Measurements from ENCODE around the gene KLF7. TPM values are rescaled to one million over a fixed set of nuclear protein-coding genes. Genes with fewer than 3 reads are reported as not detected.

Gene KLF7
- total RNA-seq, 2 donors from 2014 or later = 27.2 to 28.3 TPM

GRCh38 chr2:207142461-207142860 is 23.3 kb downstream of the KLF7 start:
- H3K4me3 ChIP-seq = peak overlapping the region; percentile 50
- H3K27ac ChIP-seq = peak overlapping the region; percentile 87 to 89
- H3K9me3 ChIP-seq = no peaks in the 10 kb centered on the region
- ATAC-seq (ENCODE audit: insufficient number of reproducible peaks, low FRiP score, low read depth) = no peak
- no peaks in the 10 kb centered on the region for H3K36me3 ChIP-seq
- H3K4me1 ChIP-seq (ENCODE audit: control insufficient read depth in 1 of 2, low read depth in 2 of 2) = peaks cover 71 to 96% of the 10 kb centered on the region in 2 donors
- TF ChIP-seq CTCF (IDR thresholded peaks at IDR 0.05) = no peak
- DNase-seq (ENCODE audit: low spot score) = no peak
- no peaks in the 10 kb centered on the region for H3K27me3 ChIP-seq (replicated peaks; ENCODE audit: insufficient read depth)

GRCh38 chr2:207141386-207141785 is 24.4 kb downstream of the KLF7 start:
- H3K4me1 ChIP-seq (ENCODE audit: control insufficient read depth in 1 of 2, low read depth in 2 of 2) = peaks cover 76 to 96% of the 10 kb centered on the region in 2 donors
- DNase-seq (ENCODE audit: low spot score) (no peak), ATAC-seq (ENCODE audit: insufficient number of reproducible peaks, low FRiP score, low read depth) (no peak)
- peak overlapping the region; percentile 87 to 89 for H3K27ac ChIP-seq
- no peaks in the 10 kb centered on the region for H3K9me3 ChIP-seq
- H3K36me3 ChIP-seq = no peaks in the 10 kb centered on the region
- peak overlapping the region; percentile 21 for H3K4me3 ChIP-seq
- TF ChIP-seq CTCF (IDR thresholded peaks at IDR 0.05) = no peak
- no peaks in the 10 kb centered on the region for H3K27me3 ChIP-seq (replicated peaks; ENCODE audit: insufficient read depth)

- DNase-seq (ENCODE audit: low spot score) (no peak), ATAC-seq (ENCODE audit: insufficient number of reproducible peaks, low FRiP score, low read depth) (no peak)
- peaks cover 80 to 96% of the 10 kb centered on the region in 2 donors for H3K4me1 ChIP-seq (ENCODE audit: control insufficient read depth in 1 of 2, low read depth in 2 of 2)
- no peaks in the 10 kb centered on the region for H3K27me3 ChIP-seq (replicated peaks; ENCODE audit: insufficient read depth)
- peak overlapping the region; percentile 16 to 89 for H3K27ac ChIP-seq
- H3K9me3 ChIP-seq = no peaks in the 10 kb centered on the region
- no peak overlapping the region for H3K4me3 ChIP-seq
- TF ChIP-seq CTCF (IDR thresholded peaks at IDR 0.05) = no peak
- no peaks in the 10 kb centered on the region for H3K36me3 ChIP-seq
Measured at GRCh38 chr2:207140265-207140664, 25.5 kb downstream of the KLF7 start.

- Histone ChIP-seq H3K27ac (peak overlapping the region; percentile 27 to 36), H3K4me3 (no peak overlapping the region), H3K36me3 (no peaks in the 10 kb centered on the region), H3K9me3 (no peaks in the 10 kb centered on the region), H3K4me1 (ENCODE audit: control insufficient read depth in 1 of 2, low read depth in 2 of 2) (peaks cover 80 to 96% of the 10 kb centered on the region in 2 donors), H3K27me3 (replicated peaks; ENCODE audit: insufficient read depth) (no peaks in the 10 kb centered on the region)
- DNase-seq (ENCODE audit: low spot score) (no peak), ATAC-seq (ENCODE audit: insufficient number of reproducible peaks, low FRiP score, low read depth) (no peak)
- no peak for TF ChIP-seq CTCF (IDR thresholded peaks at IDR 0.05)
Measured at GRCh38 chr2:207139552-207139951, 26.2 kb downstream of the KLF7 start.

- no peak overlapping the region for H3K4me3 ChIP-seq
- peak overlapping the region; percentile 27 to 36 for H3K27ac ChIP-seq
- DNase-seq (ENCODE audit: low spot score) = no peak
- no peaks in the 10 kb centered on the region for H3K27me3 ChIP-seq (replicated peaks; ENCODE audit: insufficient read depth)
- H3K9me3 ChIP-seq = no peaks in the 10 kb centered on the region
- no peaks in the 10 kb centered on the region for H3K36me3 ChIP-seq
- H3K4me1 ChIP-seq (ENCODE audit: control insufficient read depth in 1 of 2, low read depth in 2 of 2) = peaks cover 78 to 95% of the 10 kb centered on the region in 2 donors
- ATAC-seq (ENCODE audit: insufficient number of reproducible peaks, low FRiP score, low read depth) = no peak
- TF ChIP-seq CTCF (IDR thresholded peaks at IDR 0.05) = no peak
Measured at GRCh38 chr2:207138627-207139297, 27.0 kb downstream of the KLF7 start.

Data from thoracic aorta (tissue), 2 donors.